ENCODE data around the gene KRTAP4-3.
"Not testable (repeated sequence)": the region's sequence is repeated elsewhere in the genome, so short reads cannot be mapped to it uniquely, and the experiment has no call there.

Gene KRTAP4-3

GRCh38 chr17:41147531-41148204 lies 20.4 kb downstream of the KRTAP4-3 start:
- ChIA-PET POLR2A (no interaction called here), CTCF (interaction anchor here (1.5 kb wide), 1 partner anchor 12 kb away, joined by 4 read pairs; no protein-coding TSS in a partner anchor)
- no peak overlapping the region for H3K4me3 ChIP-seq (ENCODE audit: low read depth, low read length)
- DNase-seq (ENCODE audit: low read depth, low spot score) = no peak
- TF ChIP-seq CTCF (IDR thresholded peaks at IDR 0.05; ENCODE audit: insufficient read depth, low read length, missing control alignments) = no peak

GRCh38 chr17:41145261-41145660 lies 22.8 kb downstream of the KRTAP4-3 start:
- no peak for DNase-seq (ENCODE audit: low read depth, low spot score)
- no peak overlapping the region for H3K4me3 ChIP-seq (ENCODE audit: low read depth, low read length)
- TF ChIP-seq CTCF (IDR thresholded peaks at IDR 0.05; ENCODE audit: insufficient read depth, low read length, missing control alignments) = no peak
- ChIA-PET POLR2A (no interaction called here), CTCF (no interaction called here)

GRCh38 chr17:41144846-41145245 lies 23.2 kb downstream of the KRTAP4-3 start:
- ChIA-PET POLR2A (no interaction called here), CTCF (no interaction called here)
- no peak overlapping the region for H3K4me3 ChIP-seq (ENCODE audit: low read depth, low read length)
- no peak for DNase-seq (ENCODE audit: low read depth, low spot score)
- no peak for TF ChIP-seq CTCF (IDR thresholded peaks at IDR 0.05; ENCODE audit: insufficient read depth, low read length, missing control alignments)

GRCh38 chr17:41141361-41141760 lies 26.7 kb downstream of the KRTAP4-3 start:
- ChIA-PET CTCF (interaction anchor here (1.0 to 1.4 kb wide), 3 partner anchors 17 to 507 kb away, joined by 3 to 4 read pairs (median 3); no protein-coding TSS in a partner anchor), POLR2A (interaction anchor here (1.0 kb wide), 1 partner anchor 231 kb away, joined by 3 read pairs; no protein-coding TSS in a partner anchor)
- H3K4me3 ChIP-seq (ENCODE audit: low read depth, low read length) = no peak overlapping the region
- no peak for DNase-seq (ENCODE audit: low read depth, low spot score)
- TF ChIP-seq CTCF (IDR thresholded peaks at IDR 0.05; ENCODE audit: insufficient read depth, low read length, missing control alignments) = no peak

GRCh38 chr17:41140360-41141131 lies 27.5 kb downstream of the KRTAP4-3 start, which contains the start of gene KRTAP4-6:
Gene KRTAP4-6 (minus strand): TSS chr17:41140544. CDS start chr17:41140487, 57 bp downstream.
- ChIA-PET CTCF (interaction anchor here (0.8 to 1.4 kb wide), 4 partner anchors 16 to 508 kb away, joined by 3 to 4 read pairs (median 3); no protein-coding TSS in a partner anchor), POLR2A (interaction anchor here (1.0 kb wide), 1 partner anchor 230 kb away, joined by 3 read pairs; no protein-coding TSS in a partner anchor)
- TF ChIP-seq CTCF (IDR thresholded peaks at IDR 0.05; ENCODE audit: insufficient read depth, low read length, missing control alignments) = no peak
- H3K4me3 ChIP-seq (ENCODE audit: low read depth, low read length) = no peak within 1 kb of the TSS
- DNase-seq (ENCODE audit: low read depth, low spot score) = peak; percentile 71

- POLR2A ChIA-PET; H3K4me3 ChIP-seq (ENCODE audit: low read depth, low read length); CTCF ChIA-PET; DNase-seq (ENCODE audit: low read depth, low spot score): not testable (repeated sequence)
Observed at GRCh38 chr17:41139865-41140264, 28.2 kb downstream of the KRTAP4-3 start.
